ENCODE data around the gene INPP5D. TPM values are rescaled to one million over a fixed set of nuclear protein-coding genes. Genes with fewer than 3 reads are reported as not detected.

The INPP5D gene
- total RNA-seq, 2 experiments from 2014 or later, result 79.5 to 92.6 TPM

DNA sequence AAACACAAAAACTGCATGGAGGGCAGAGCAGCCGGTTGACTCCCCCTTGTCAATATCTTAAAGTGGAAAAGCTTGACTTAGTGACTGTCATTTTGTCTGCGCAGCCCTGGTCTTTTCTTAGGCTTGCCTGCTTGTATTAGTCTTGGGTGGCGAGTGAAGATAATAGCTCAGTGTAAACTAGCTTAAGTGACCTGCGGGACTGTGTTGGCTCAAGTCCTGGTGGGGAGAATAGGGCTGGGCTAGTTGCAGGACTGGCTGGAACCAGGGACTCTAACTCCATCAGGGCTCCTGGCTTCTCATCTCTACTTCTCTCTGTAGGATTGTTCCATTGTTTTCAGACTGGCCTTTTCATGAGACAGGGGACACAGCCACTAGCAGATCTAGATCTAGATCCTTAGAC, 183.2 kb downstream of the INPP5D start:
- Histone ChIP-seq H3K4me3 (ENCODE audit: low read depth, low read length, poor library complexity, severe bottlenecking) (no peak overlapping the region), H3K9me2 (ENCODE audit: insufficient read depth, low read length) (no peaks in the 10 kb centered on the region), H3K4me2 (ENCODE audit: low read length) (no peak overlapping the region), H3K4me1 (ENCODE audit: insufficient read depth, low read length, poor library complexity, severe bottlenecking) (peaks cover 44% of the 10 kb centered on the region), H2AFZ (ENCODE audit: low read length) (no peak overlapping the region), H3K27ac (ENCODE audit: low read depth, low read length, poor library complexity, severe bottlenecking) (no peak overlapping the region), H3K36me3 (ENCODE audit: insufficient read depth, low read length) (no peaks in the 10 kb centered on the region), H3K79me2 (ENCODE audit: insufficient read depth, low read depth, low read length) (no peaks in the 10 kb centered on the region), H3K9me3 (ENCODE audit: low read length) (no peaks in the 10 kb centered on the region), H4K20me1 (ENCODE audit: insufficient read depth, low read length) (no peaks in the 10 kb centered on the region)
- BruUV-seq (replicated peaks), result no TSS peak
- CTCF ChIA-PET (ENCODE audit: unreplicated experiment), result no interaction called here
- intact Hi-C loops (cut with micrococcal nuclease; ENCODE audit: unreplicated experiment), result no loop called here
- TF ChIP-seq EZH2phosphoT487 (IDR thresholded peaks at IDR 0.05; ENCODE audit: borderline replicate concordance, low read depth, low read length), result no peak
- no peak for TF ChIP-seq CTCF (conservative IDR thresholded peaks at IDR 0.05; ENCODE audit: low read length)
- DNase-seq (ENCODE audit: low spot score), result no peak
- POLR2A ChIA-PET, result interaction anchor here (0.6 to 2.0 kb wide), 6 partner anchors 12 to 650 kb away, joined by 3 to 9 read pairs (median 4); no protein-coding TSS in a partner anchor

DNA sequence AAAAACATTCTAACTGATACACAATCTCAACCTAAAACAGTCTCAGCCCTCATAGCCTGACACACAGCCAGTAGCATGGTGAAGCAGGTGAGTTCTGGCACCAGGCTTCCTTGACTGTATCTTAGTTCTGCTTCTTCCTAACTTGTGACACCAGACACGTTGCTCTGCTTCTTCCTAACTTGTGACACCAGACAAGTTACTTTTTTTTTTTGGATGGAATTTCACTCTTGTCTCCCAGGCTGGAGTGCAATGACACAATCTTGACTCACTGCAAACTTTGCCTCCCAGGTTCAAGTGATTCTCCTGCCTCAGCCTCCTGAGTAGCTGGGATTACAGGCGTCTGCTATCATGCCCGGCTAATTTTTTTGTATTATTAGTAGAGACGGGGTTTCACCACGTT, 184.7 kb downstream of the INPP5D start:
- ChIA-PET CTCF (ENCODE audit: unreplicated experiment) (interaction anchor here (0.6 to 0.8 kb wide), 2 partner anchors 21 to 190 kb away, joined by 3 read pairs; no protein-coding TSS in a partner anchor), POLR2A (interaction anchor here (0.9 to 2.0 kb wide), 4 partner anchors 10 to 143 kb away, joined by 3 to 9 read pairs (median 4); no protein-coding TSS in a partner anchor)
- Histone ChIP-seq H3K27ac (ENCODE audit: low read depth, low read length, poor library complexity, severe bottlenecking) (no peak overlapping the region), H3K36me3 (ENCODE audit: insufficient read depth, low read length) (no peaks in the 10 kb centered on the region), H3K9me2 (ENCODE audit: insufficient read depth, low read length) (no peaks in the 10 kb centered on the region), H4K20me1 (ENCODE audit: insufficient read depth, low read length) (no peaks in the 10 kb centered on the region), H2AFZ (ENCODE audit: low read length) (no peak overlapping the region), H3K4me3 (ENCODE audit: low read depth, low read length, poor library complexity, severe bottlenecking) (no peak overlapping the region), H3K4me2 (ENCODE audit: low read length) (no peak overlapping the region), H3K79me2 (ENCODE audit: insufficient read depth, low read depth, low read length) (no peaks in the 10 kb centered on the region), H3K4me1 (ENCODE audit: insufficient read depth, low read length, poor library complexity, severe bottlenecking) (peaks cover 36% of the 10 kb centered on the region), H3K9me3 (ENCODE audit: low read length) (no peaks in the 10 kb centered on the region)
- no TSS peak for BruUV-seq (replicated peaks)
- DNase-seq (ENCODE audit: low spot score), result no peak
- intact Hi-C loops (cut with micrococcal nuclease; ENCODE audit: unreplicated experiment), result no loop called here
- TF ChIP-seq EZH2phosphoT487 (IDR thresholded peaks at IDR 0.05; ENCODE audit: borderline replicate concordance, low read depth, low read length) (no peak), CTCF (conservative IDR thresholded peaks at IDR 0.05; ENCODE audit: low read length) (no peak)

DNA sequence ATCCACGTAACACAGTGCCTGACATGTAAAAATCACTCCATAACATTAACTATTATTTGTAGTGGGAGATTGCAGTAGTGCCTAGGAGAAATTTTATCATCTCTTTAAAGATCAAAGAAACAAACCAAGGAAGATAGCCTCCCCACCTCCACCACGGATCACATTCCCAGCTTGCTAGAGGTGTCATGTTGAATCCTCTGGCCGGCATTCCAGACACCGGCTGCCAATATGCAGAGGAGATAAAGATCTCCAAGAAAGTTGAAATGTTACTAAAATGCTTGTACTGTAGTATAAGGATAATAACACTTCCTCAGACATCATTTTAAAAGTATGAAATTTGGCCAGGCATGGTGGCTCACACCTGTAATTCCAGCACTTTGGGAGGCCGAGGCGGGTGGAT, 185.3 kb downstream of the INPP5D start:
- H3K4me2 ChIP-seq (ENCODE audit: low read length), result no peak overlapping the region
- no peaks in the 10 kb centered on the region for H4K20me1 ChIP-seq (ENCODE audit: insufficient read depth, low read length)
- CTCF ChIA-PET (ENCODE audit: unreplicated experiment), result no interaction called here
- H3K4me3 ChIP-seq (ENCODE audit: low read depth, low read length, poor library complexity, severe bottlenecking), result no peak overlapping the region
- no peak overlapping the region for H3K27ac ChIP-seq (ENCODE audit: low read depth, low read length, poor library complexity, severe bottlenecking)
- no peak overlapping the region for H2AFZ ChIP-seq (ENCODE audit: low read length)
- peaks cover 5% of the 10 kb centered on the region; the same call in 1 of the 2 replicates for H3K9me3 ChIP-seq (ENCODE audit: low read length)
- no peaks in the 10 kb centered on the region for H3K9me2 ChIP-seq (ENCODE audit: insufficient read depth, low read length)
- POLR2A ChIA-PET, result interaction anchor here (1.0 to 1.3 kb wide), 2 partner anchors 10 to 17 kb away, joined by 3 to 4 read pairs; no protein-coding TSS in a partner anchor
- intact Hi-C loops (cut with micrococcal nuclease; ENCODE audit: unreplicated experiment), result no loop called here
- no TSS peak for BruUV-seq (replicated peaks)
- TF ChIP-seq EZH2phosphoT487 (IDR thresholded peaks at IDR 0.05; ENCODE audit: borderline replicate concordance, low read depth, low read length), result no peak
- no peak for TF ChIP-seq CTCF (conservative IDR thresholded peaks at IDR 0.05; ENCODE audit: low read length)
- H3K36me3 ChIP-seq (ENCODE audit: insufficient read depth, low read length), result no peaks in the 10 kb centered on the region
- H3K79me2 ChIP-seq (ENCODE audit: insufficient read depth, low read depth, low read length), result no peaks in the 10 kb centered on the region
- H3K4me1 ChIP-seq (ENCODE audit: insufficient read depth, low read length, poor library complexity, severe bottlenecking), result peaks cover 32% of the 10 kb centered on the region
- no peak for DNase-seq (ENCODE audit: low spot score)

All from OCI-LY7 (cell line).